A673 (cell line): ENCODE results near the gene SKA2. TPM values are rescaled to one million over a fixed set of nuclear protein-coding genes. Genes with fewer than 3 reads are reported as not detected.

Source experiments
- BruUV-seq: library from RNA; stranded (reverse); fragments of 400-500 nt; replicated peaks from 2 replicates; lab custom pipeline; 2021; lab: Mats Ljungman, UMichigan
- CTCF ChIA-PET: fragments of 300-600 bp; sonication (Branson Sonifier 250); formaldehyde crosslinking; loops from one replicate; lab custom pipeline; 2022; ENCODE audit warnings: antibody characterized with exemption; lab: Charles Lee
- POLR2A ChIA-PET: fragments of 300-600 bp; sonication (Branson Sonifier 250); formaldehyde crosslinking; loops from one replicate; lab custom pipeline; 2022; ENCODE audit warnings: antibody characterized with exemption; ENCODE audit not compliant: low non-redundant PET; lab: Charles Lee
- DNase-seq: peaks from one replicate; pipeline ENCODE4 v3.0.0-alpha.2; 2015; ENCODE audit warnings: low spot score
- H3K27ac ChIP-seq: fragments of 200-600 bp; sonication (generic); 2 replicates; pipeline ENCODE4 v1.5.1; 2016; ENCODE audit warnings: mixed run types, low read depth, mild to moderate bottlenecking, mixed read lengths, antibody characterized with exemption, low read length; ENCODE audit not compliant: poor library complexity, severe bottlenecking
- H3K27me3 ChIP-seq: fragments of 200-600 bp; sonication (generic); replicated peaks from 2 replicates; pipeline ENCODE4 v1.6.1; 2017; ENCODE audit warnings: mixed run types, low read depth, mild to moderate bottlenecking, mixed read lengths, antibody characterized with exemption, low read length; ENCODE audit not compliant: insufficient read depth, poor library complexity
- H3K36me3 ChIP-seq: fragments of 200-600 bp; sonication (generic); 2 replicates; pipeline ENCODE4 v1.6.1; 2016; ENCODE audit warnings: mixed run types, mild to moderate bottlenecking, mixed read lengths, antibody characterized with exemption, low read length; ENCODE audit not compliant: insufficient read depth, poor library complexity, severe bottlenecking
- H3K4me1 ChIP-seq: fragments of 200-600 bp; sonication (generic); 2 replicates; pipeline ENCODE4 v1.6.1; 2017; ENCODE audit warnings: mixed run types, mild to moderate bottlenecking, mixed read lengths, antibody characterized with exemption, low read length; ENCODE audit not compliant: insufficient read depth, poor library complexity, severe bottlenecking
- H3K4me3 ChIP-seq: fragments of 200-600 bp; sonication (generic); 2 replicates; pipeline ENCODE4 v1.5.1; 2016; ENCODE audit warnings: low read depth, mixed run types, mild to moderate bottlenecking, mixed read lengths, low read length; ENCODE audit not compliant: poor library complexity, severe bottlenecking
- H3K9me3 ChIP-seq: fragments of 200-600 bp; sonication (generic); 2 replicates; pipeline ENCODE4 v1.6.1; 2016; ENCODE audit warnings: mixed run types, low read depth, mild to moderate bottlenecking, mixed read lengths, antibody characterized with exemption, low read length; ENCODE audit not compliant: poor library complexity, severe bottlenecking
- CTCF ChIP-seq: fragments of 300-800, 200-600 bp; sonication (generic); conservative IDR thresholded peaks from 2 replicates; pipeline ENCODE4 v1.5.1; 2017; ENCODE audit warnings: low read depth, mild to moderate bottlenecking, antibody characterized with exemption, low read length, moderate library complexity, mixed read lengths
- EZH2 ChIP-seq: fragments of 200-600 bp; sonication (generic); IDR thresholded peaks from 2 replicates; pipeline ENCODE4 v1.6.1; 2017; ENCODE audit warnings: borderline replicate concordance, low read depth, mild to moderate bottlenecking, mixed read lengths, antibody characterized with exemption, low read length; ENCODE audit not compliant: poor library complexity, severe bottlenecking
- intact Hi-C: fragments of 100-400 bp; cut with micrococcal nuclease; formaldehyde crosslinking; loops from one replicate; pipeline ENCODE4 v1.10.0; 2022; ENCODE audit not compliant: unreplicated experiment
- total RNA-seq: library from RNA; stranded (reverse); gene quantifications from 2 replicates; pipeline ENCODE4 v1.2.3, GENCODE V29; 2021

Gene SKA2
- total RNA-seq, 1 experiment from 2014 or later: 127 TPM

- no peaks in the 10 kb centered on the region for H3K9me3 ChIP-seq
- H3K27ac ChIP-seq: peak overlapping the region; percentile 97
- peaks cover 34% of the 10 kb centered on the region for H3K4me1 ChIP-seq
- intact Hi-C loops: loop anchor here (5.0 to 10.0 kb wide), 2 partner anchors 47 to 640 kb away; partner anchors contain the start of genes MTMR4 and TRIM37
- peak overlapping the region; percentile 62 for H3K4me3 ChIP-seq
- BruUV-seq: TSS peak; percentile 48
- POLR2A ChIA-PET: interaction anchor here (0.6 kb wide), 2 partner anchors 14 to 677 kb away, joined by 3 to 4 read pairs; no protein-coding TSS in a partner anchor
- CTCF ChIA-PET: no interaction called here
- H3K27me3 ChIP-seq: no peaks in the 10 kb centered on the region
- H3K36me3 ChIP-seq: no peaks in the 10 kb centered on the region
- TF ChIP-seq CTCF (no peak), EZH2 (no peak)
- DNase-seq: peak; percentile 73
Measured at GRCh38 chr17:59154292-59154720, 680 bp downstream of the SKA2 start.

GRCh38 chr17:59152925-59153324 lies 2.1 kb downstream of the SKA2 start:
- intact Hi-C loops: loop anchor here (5.0 to 10.0 kb wide), 2 partner anchors 46 to 638 kb away; partner anchors contain the start of genes MTMR4 and TRIM37
- no peaks in the 10 kb centered on the region for H3K9me3 ChIP-seq

DNA sequence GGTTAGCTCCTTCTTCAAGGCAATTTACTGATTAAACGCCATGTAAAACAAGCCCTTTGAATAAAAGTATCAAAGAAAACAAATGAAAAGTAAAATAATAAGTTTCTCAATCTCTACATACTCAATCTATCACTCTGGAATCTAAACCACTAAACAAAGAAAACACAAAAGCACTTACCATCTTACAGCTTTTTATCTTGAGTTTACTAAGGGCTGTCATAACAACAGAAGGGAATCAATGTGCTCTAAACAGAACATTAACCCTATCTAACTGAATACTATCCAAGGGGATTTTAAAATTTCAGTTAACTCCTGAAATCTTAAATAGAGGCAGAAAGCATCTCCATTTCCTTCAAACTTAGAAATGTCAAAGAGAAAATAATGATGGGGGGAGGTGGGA lies 3.4 kb downstream of the SKA2 start:
- H3K4me3 ChIP-seq: peak overlapping the region; percentile 62
- intact Hi-C loops: loop anchor here (5.0 to 10.0 kb wide), 2 partner anchors 44 to 637 kb away; partner anchors contain the start of genes MTMR4 and TRIM37
- peak overlapping the region; percentile 97 for H3K27ac ChIP-seq
- H3K4me1 ChIP-seq: peaks cover 10% of the 10 kb centered on the region
- no TSS peak for BruUV-seq
- no peaks in the 10 kb centered on the region for H3K27me3 ChIP-seq
- ChIA-PET CTCF (no interaction called here), POLR2A (no interaction called here)
- TF ChIP-seq EZH2: no peak
- no peak for TF ChIP-seq CTCF
- no peaks in the 10 kb centered on the region for H3K9me3 ChIP-seq
- no peak for DNase-seq
- no peaks in the 10 kb centered on the region for H3K36me3 ChIP-seq

More at GRCh38 chr17:59152925-59153324, 2.1 kb downstream of the SKA2 start:
- POLR2A ChIA-PET: no interaction called here
- Histone ChIP-seq H3K27ac (peak overlapping the region; percentile 97), H3K36me3 (no peaks in the 10 kb centered on the region), H3K4me3 (peak overlapping the region; percentile 62), H3K4me1 (peaks cover 21% of the 10 kb centered on the region), H3K27me3 (no peaks in the 10 kb centered on the region)
- no peak for DNase-seq
- no TSS peak for BruUV-seq
- CTCF ChIA-PET: no interaction called here
- TF ChIP-seq CTCF (no peak), EZH2 (no peak)
